ENCODE measurements around the gene RAB37. TPM values are rescaled to one million over a fixed set of nuclear protein-coding genes. Genes with fewer than 3 reads are reported as not detected.

The RAB37 gene
- total and polyA plus RNA-seq, 4 experiments from 2014 or later, result 23.2 to 52.3 (median 36.8) TPM

DNA sequence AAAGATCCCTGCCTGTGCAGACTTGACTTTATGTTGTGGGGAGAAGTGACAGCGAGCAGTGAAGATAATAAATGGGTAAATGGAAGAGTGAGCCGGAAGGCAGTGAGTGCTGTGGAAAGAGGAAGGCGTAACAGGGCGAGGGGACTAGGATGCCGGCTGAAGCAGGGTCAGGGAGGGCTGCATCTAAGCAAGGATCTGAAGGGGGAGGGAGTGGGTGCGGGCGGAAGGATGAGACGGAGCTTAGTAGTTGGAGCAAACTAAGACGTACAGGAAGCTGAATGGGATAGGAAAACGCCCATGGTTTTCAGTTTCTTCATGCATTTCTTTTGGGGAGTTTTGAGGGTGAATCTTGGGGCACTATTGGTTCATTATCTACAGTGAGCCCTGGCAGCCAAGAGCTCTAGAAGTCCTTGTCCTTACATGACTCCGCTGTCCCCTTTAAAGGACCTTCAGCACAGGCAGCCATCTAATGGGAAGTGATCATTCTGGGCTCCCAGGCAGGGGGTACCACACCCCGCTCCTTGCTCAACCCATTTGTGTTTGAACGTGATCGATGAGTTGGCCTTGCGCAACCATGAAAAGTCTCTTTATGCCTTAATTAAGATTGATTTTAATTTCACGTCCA, 49.5 kb downstream of the RAB37 start:
- POLR2A ChIA-PET (ENCODE audit: partially characterized antibody), result no interaction called here
- peaks cover 34 to 72% (median 46%) of the 10 kb centered on the region in 4 donors for H3K4me1 Mint-ChIP-seq
- H3K27ac Mint-ChIP-seq, result peak overlapping the region; percentile 5 to 79 (median 62)
- H3K27me3 Mint-ChIP-seq, result no peaks in the 10 kb centered on the region
- DNase-seq, result no peak
- H3K27me3 ChIP-seq (ENCODE audit: insufficient read depth, low read length), result no peaks in the 10 kb centered on the region
- peaks cover 0 to under 1% (median 0%) of the 10 kb centered on the region in 8 donors for H3K9me3 Mint-ChIP-seq
- H3K4me1 ChIP-seq (ENCODE audit: insufficient read depth, low read length), result peaks cover 37% of the 10 kb centered on the region
- peaks cover 20 to 39% of the 10 kb centered on the region in 2 donors for H3K36me3 Mint-ChIP-seq
- peak overlapping the region in 3 of 8 donors; percentile 3 to 21 (median 12) for H3K4me3 Mint-ChIP-seq
- H3K36me3 ChIP-seq (ENCODE audit: insufficient read depth, low read length), result peaks cover 18% of the 10 kb centered on the region
- CTCF ChIA-PET (ENCODE audit: partially characterized antibody), result no interaction called here
- H3K4me3 ChIP-seq (ENCODE audit: low read length in 2 of 2), result no peak overlapping the region
- H3K27ac ChIP-seq (ENCODE audit: low read depth, low read length), result no peak overlapping the region
- H3K9me3 ChIP-seq (ENCODE audit: control insufficient read depth in 1 of 2, low read length in 2 of 2), result no peaks in the 10 kb centered on the region
- intact Hi-C loops (cut with micrococcal nuclease), result no loop called here

DNA sequence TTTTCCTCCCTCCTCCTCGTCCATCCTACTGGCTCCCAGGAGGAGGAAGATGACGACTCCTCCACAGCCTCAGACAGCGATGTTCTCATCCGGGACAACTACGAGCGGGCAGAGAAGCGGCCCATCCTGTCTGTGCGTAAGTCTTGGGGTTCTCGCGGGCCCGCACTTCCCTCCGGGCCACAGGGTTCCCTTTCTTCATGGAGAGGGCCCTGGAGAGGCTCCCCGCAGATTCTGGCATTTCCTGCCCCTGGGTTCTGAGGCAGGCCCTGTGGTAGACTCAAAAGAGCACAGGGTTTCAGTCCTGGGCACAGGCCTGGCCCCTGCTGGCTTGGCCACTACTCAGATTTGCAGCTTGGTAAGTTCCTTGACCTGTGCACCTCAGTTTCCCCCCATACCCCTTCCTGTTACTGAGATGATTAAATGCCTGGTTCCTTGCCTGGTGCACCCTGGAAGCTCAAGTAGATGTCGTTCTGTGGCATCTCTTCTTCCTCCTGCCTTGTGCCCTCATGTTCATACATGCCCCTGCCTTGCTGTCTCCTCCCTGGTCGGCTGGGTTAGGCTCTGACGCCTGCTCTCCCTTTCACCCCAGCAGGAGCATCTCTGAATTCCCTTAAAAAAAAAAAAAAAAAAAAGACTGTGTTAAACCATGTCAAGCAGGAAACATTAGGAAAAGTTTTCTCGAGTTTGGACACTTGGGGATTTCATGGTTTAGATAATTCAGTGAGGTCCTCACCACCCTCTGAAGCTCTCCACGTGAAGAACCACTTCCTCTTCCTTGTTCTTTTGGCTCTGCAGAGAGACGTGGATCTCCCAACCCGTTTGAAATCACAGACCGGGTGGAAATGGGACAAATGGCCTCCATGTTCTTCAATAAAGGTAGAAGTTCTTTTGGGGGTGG, 53.4 kb downstream of the RAB37 start:
- peaks cover 0 to 2% (median 0%) of the 10 kb centered on the region in 8 donors for H3K9me3 Mint-ChIP-seq
- DNase-seq, result no peak
- H3K36me3 ChIP-seq (ENCODE audit: insufficient read depth, low read length), result peaks cover 30% of the 10 kb centered on the region
- H3K4me3 ChIP-seq (ENCODE audit: low read length in 2 of 2), result no peak overlapping the region
- H3K27me3 ChIP-seq (ENCODE audit: insufficient read depth, low read length), result no peaks in the 10 kb centered on the region
- peaks cover 35 to 48% of the 10 kb centered on the region in 2 donors for H3K36me3 Mint-ChIP-seq
- H3K9me3 ChIP-seq (ENCODE audit: control insufficient read depth in 1 of 2, low read length in 2 of 2), result no peaks in the 10 kb centered on the region
- no peaks in the 10 kb centered on the region for H3K27me3 Mint-ChIP-seq
- ChIA-PET POLR2A (ENCODE audit: partially characterized antibody) (interaction anchor here (0.7 to 2.3 kb wide), 12 partner anchors 9 to 133 kb away, joined by 3 to 12 read pairs (median 6); partner anchors contain the start of gene NAT9), CTCF (ENCODE audit: partially characterized antibody) (interaction anchor here (0.7 to 9.7 kb wide), 39 partner anchors 11 to 374 kb away, joined by 3 to 127 read pairs (median 6); partner anchors contain the start of genes GRIN2C, NAT9 and RAB37)
- no peak overlapping the region for H3K27ac ChIP-seq (ENCODE audit: low read depth, low read length)
- peaks cover 17 to 41% (median 29%) of the 10 kb centered on the region in 4 donors for H3K4me1 Mint-ChIP-seq
- peak overlapping the region in 4 of 7 donors; percentile 42 to 82 (median 68) for H3K27ac Mint-ChIP-seq
- intact Hi-C loops (cut with micrococcal nuclease), result loop anchor here (1.0 kb wide), 4 partner anchors 10 to 168 kb away; no protein-coding TSS in a partner anchor
- peak overlapping the region in 6 of 8 donors; percentile 51 to 70 (median 58) for H3K4me3 Mint-ChIP-seq
- H3K4me1 ChIP-seq (ENCODE audit: insufficient read depth, low read length), result peaks cover 19% of the 10 kb centered on the region

DNA sequence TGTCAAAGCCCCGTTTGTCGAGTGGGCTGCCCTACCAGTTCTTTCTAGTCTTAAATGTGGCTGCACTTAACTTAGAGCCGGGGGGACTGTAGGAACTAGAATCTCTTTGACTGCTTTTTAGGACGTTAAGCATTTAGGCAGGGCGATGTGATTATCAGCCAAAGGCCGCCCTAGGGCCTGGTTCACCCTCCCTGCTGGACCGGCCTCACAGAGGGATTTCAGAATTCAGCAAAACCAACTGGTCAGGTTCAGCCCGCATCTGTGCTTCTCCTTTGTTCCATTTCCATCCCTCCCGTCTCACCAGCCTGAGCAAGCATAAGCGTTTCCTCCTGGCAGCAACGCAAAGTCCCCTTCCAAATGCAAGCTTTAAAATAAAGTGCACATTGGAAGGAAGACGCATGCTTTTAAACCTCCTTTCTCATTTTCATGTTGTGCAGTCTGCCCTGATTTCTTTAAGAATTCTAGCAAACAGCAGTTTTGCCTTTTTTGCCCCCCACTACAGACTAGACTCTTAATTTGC, 55.6 kb downstream of the RAB37 start:
- Mint-ChIP-seq H3K27me3 (no peaks in the 10 kb centered on the region), H3K4me1 (peaks cover 10 to 29% (median 20%) of the 10 kb centered on the region in 4 donors), H3K27ac (peak overlapping the region in 1 of 7 donors; percentile 29), H3K9me3 (peaks cover 0 to 2% (median 0%) of the 10 kb centered on the region in 8 donors), H3K36me3 (peaks cover 42 to 52% of the 10 kb centered on the region in 2 donors), H3K4me3 (no peak overlapping the region)
- H3K27ac ChIP-seq (ENCODE audit: low read depth, low read length), result no peak overlapping the region
- intact Hi-C loops (cut with micrococcal nuclease), result no loop called here
- H3K27me3 ChIP-seq (ENCODE audit: insufficient read depth, low read length), result no peaks in the 10 kb centered on the region
- peaks cover 42% of the 10 kb centered on the region for H3K36me3 ChIP-seq (ENCODE audit: insufficient read depth, low read length)
- no peaks in the 10 kb centered on the region for H3K9me3 ChIP-seq (ENCODE audit: control insufficient read depth in 1 of 2, low read length in 2 of 2)
- no peak overlapping the region for H3K4me3 ChIP-seq (ENCODE audit: low read length in 2 of 2)
- CTCF ChIA-PET (ENCODE audit: partially characterized antibody), result interaction anchor here (1.1 to 9.7 kb wide), 10 partner anchors 9 to 135 kb away, joined by 3 to 127 read pairs (median 27); partner anchors contain the start of genes GRIN2C and NAT9
- DNase-seq, result no peak
- POLR2A ChIA-PET (ENCODE audit: partially characterized antibody), result no interaction called here
- H3K4me1 ChIP-seq (ENCODE audit: insufficient read depth, low read length), result peaks cover 18% of the 10 kb centered on the region

DNA sequence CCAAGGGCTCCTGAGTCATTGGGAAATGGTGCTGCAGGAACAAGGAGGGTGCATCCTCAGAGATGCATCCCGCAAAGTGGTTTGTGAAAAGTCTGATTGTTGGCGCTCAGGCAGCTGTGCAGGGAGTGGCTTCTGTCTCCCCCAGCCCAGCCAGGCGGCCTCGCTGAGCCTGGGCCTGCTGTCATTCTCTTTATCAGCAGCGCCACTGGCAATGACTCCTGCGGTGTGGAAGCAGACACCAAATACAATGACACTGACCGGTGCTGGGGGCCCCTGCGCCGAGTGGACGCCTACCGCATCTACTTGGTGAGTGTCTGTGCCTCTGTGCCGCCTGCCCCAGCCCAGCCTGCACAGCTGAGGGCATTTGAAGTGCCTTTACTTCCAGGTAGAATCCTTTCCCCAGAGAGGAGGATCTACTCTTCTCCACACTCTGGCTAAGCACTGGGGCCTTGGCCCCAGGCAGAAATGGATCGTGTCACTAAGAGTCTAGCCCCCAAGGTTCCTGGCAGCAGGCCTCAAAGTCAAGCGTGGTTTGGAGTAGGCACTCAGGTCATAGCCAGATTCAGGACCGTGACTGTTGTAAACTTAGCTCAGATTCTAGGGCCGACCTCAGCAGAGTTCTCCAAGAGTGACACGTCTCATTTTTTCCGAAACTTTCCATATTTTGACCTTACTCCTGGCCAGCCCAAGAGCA, 58.4 kb downstream of the RAB37 start:
- intact Hi-C loops (cut with micrococcal nuclease), result no loop called here
- ChIA-PET CTCF (ENCODE audit: partially characterized antibody) (interaction anchor here (0.7 to 9.7 kb wide), 3 partner anchors 61 to 138 kb away, joined by 3 to 127 read pairs (median 3); no protein-coding TSS in a partner anchor), POLR2A (ENCODE audit: partially characterized antibody) (no interaction called here)
- Histone ChIP-seq H3K36me3 (ENCODE audit: insufficient read depth, low read length) (peaks cover 50% of the 10 kb centered on the region), H3K4me1 (ENCODE audit: insufficient read depth, low read length) (peaks cover 14% of the 10 kb centered on the region), H3K9me3 (ENCODE audit: control insufficient read depth in 1 of 2, low read length in 2 of 2) (no peaks in the 10 kb centered on the region), H3K27ac (ENCODE audit: low read depth, low read length) (no peak overlapping the region), H3K27me3 (ENCODE audit: insufficient read depth, low read length) (no peaks in the 10 kb centered on the region), H3K4me3 (ENCODE audit: low read length in 2 of 2) (no peak overlapping the region)
- Mint-ChIP-seq H3K9me3 (peaks cover 0 to 2% (median 0%) of the 10 kb centered on the region in 8 donors), H3K4me3 (no peak overlapping the region), H3K27me3 (no peaks in the 10 kb centered on the region), H3K36me3 (peaks cover 60 to 66% of the 10 kb centered on the region in 2 donors), H3K4me1 (peaks cover 8 to 18% (median 12%) of the 10 kb centered on the region in 4 donors), H3K27ac (no peak overlapping the region)
- no peak for DNase-seq

DNA sequence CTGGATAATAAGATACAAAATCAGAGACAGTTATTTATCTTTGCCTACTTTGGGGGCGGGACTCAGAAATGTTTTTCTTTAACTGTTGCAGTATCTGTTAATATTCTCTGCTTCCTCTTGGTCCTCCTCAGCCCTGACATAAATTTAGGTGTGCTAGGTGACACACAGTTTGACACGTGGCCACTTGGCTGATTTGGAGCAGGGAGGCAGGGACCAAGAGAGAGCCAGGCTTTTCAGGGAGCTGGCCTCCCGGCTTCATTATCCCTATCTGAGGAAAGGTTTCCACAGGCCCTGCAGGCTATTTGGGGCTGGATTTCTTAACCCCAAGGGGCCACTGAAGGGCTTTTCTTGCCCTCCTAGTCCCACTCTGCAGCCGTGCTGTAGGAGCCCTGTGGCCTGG, 59.2 kb downstream of the RAB37 start:
- Histone ChIP-seq H3K4me1 (ENCODE audit: insufficient read depth, low read length) (peaks cover 6% of the 10 kb centered on the region), H3K27ac (ENCODE audit: low read depth, low read length) (no peak overlapping the region), H3K4me3 (ENCODE audit: low read length in 2 of 2) (no peak overlapping the region), H3K27me3 (ENCODE audit: insufficient read depth, low read length) (no peaks in the 10 kb centered on the region), H3K36me3 (ENCODE audit: insufficient read depth, low read length) (peaks cover 52% of the 10 kb centered on the region), H3K9me3 (ENCODE audit: control insufficient read depth in 1 of 2, low read length in 2 of 2) (no peaks in the 10 kb centered on the region)
- Mint-ChIP-seq H3K36me3 (peaks cover 61 to 65% of the 10 kb centered on the region in 2 donors), H3K27me3 (no peaks in the 10 kb centered on the region), H3K4me1 (peaks cover 4 to 10% (median 6%) of the 10 kb centered on the region in 4 donors), H3K27ac (no peak overlapping the region), H3K9me3 (peaks cover 0 to 2% (median 0%) of the 10 kb centered on the region in 8 donors), H3K4me3 (no peak overlapping the region)
- no peak for DNase-seq
- POLR2A ChIA-PET (ENCODE audit: partially characterized antibody), result no interaction called here
- CTCF ChIA-PET (ENCODE audit: partially characterized antibody), result interaction anchor here (0.7 to 9.7 kb wide), 2 partner anchors 68 to 139 kb away, joined by 3 to 127 read pairs; no protein-coding TSS in a partner anchor
- intact Hi-C loops (cut with micrococcal nuclease), result no loop called here

DNA sequence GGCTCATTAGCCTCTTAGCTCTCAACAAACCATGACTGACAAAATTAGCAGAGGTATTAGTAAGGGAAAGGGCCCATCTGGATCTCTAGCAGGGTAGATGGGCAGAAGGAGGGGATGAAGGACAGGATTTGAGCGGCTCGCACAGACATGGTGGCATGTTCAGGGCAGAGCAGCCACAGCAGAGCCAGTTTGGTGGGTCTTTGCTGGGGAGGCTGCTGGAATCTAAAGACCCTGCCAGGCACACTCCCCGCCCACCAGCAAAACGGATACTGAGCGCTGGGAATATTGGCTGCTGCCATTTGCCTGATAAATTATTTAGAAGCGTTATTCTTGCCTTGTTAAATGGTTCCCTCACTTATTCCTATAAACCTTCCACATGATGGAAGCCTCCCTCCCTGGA, 59.8 kb downstream of the RAB37 start:
- intact Hi-C loops (cut with micrococcal nuclease), result no loop called here
- Mint-ChIP-seq H3K9me3 (no peaks in the 10 kb centered on the region), H3K27ac (no peak overlapping the region), H3K36me3 (peaks cover 58 to 66% of the 10 kb centered on the region in 2 donors), H3K4me1 (peaks cover 0 to 5% (median 1%) of the 10 kb centered on the region in 4 donors), H3K4me3 (no peak overlapping the region), H3K27me3 (no peaks in the 10 kb centered on the region)
- H3K36me3 ChIP-seq (ENCODE audit: insufficient read depth, low read length), result peaks cover 58% of the 10 kb centered on the region
- H3K4me1 ChIP-seq (ENCODE audit: insufficient read depth, low read length), result no peaks in the 10 kb centered on the region
- CTCF ChIA-PET (ENCODE audit: partially characterized antibody), result interaction anchor here (1.2 to 9.7 kb wide), 2 partner anchors 17 to 68 kb away, joined by 3 to 127 read pairs; no protein-coding TSS in a partner anchor
- no peak for DNase-seq
- no peak overlapping the region for H3K4me3 ChIP-seq (ENCODE audit: low read length in 2 of 2)
- POLR2A ChIA-PET (ENCODE audit: partially characterized antibody), result no interaction called here
- H3K27ac ChIP-seq (ENCODE audit: low read depth, low read length), result no peak overlapping the region
- H3K27me3 ChIP-seq (ENCODE audit: insufficient read depth, low read length), result no peaks in the 10 kb centered on the region
- H3K9me3 ChIP-seq (ENCODE audit: control insufficient read depth in 1 of 2, low read length in 2 of 2), result no peaks in the 10 kb centered on the region

All from CD4-positive, alpha-beta memory T cell (primary cell).